Measurements from ENCODE around the gene PAPPA.

Gene PAPPA

GRCh38 chr9:116287721-116288120, 134.1 kb downstream of the PAPPA start:
- Histone ChIP-seq H3K36me3 (ENCODE audit: control insufficient read depth, insufficient read depth, low read length) (no peaks in the 10 kb centered on the region), H3K27ac (ENCODE audit: low read length) (no peak overlapping the region), H3K9me3 (ENCODE audit: control insufficient read depth, insufficient read depth, low read length) (no peaks in the 10 kb centered on the region), H3K27me3 (ENCODE audit: control insufficient read depth, insufficient read depth, low read length) (peaks cover 8% of the 10 kb centered on the region; the same call in 1 of the 2 replicates), H3K4me3 (ENCODE audit: low read length) (no peak overlapping the region), H3K4me1 (ENCODE audit: control insufficient read depth, insufficient read depth, low read length) (peaks cover 5% of the 10 kb centered on the region)
- no CpG with 5 or more reads among the region's 4 CpGs for WGBS (ENCODE audit: insufficient coverage, insufficient read length)
- DNase-seq (ENCODE audit: low read depth, low spot score): no peak

DNA sequence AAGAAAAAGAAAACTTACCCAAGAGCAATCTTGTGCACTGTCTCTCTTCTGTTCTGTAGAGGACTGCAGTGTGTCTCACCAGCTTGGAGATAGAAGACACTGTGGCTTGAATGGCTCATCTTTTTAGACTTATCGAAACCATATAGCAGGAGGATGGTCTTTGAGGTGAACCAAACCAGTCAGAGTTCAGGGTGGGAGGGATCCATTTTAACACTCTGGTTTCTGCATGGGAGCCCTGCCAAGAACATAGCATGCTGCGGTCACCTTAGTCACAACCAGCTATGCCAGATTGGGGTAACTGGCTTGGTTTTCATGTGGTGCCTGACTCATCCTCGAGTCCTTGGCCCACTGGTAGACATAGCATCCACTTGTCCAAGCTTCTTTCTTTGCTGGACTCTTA, 135.1 kb downstream of the PAPPA start:
- peaks cover 2% of the 10 kb centered on the region; the same call in 1 of the 2 replicates for H3K4me1 ChIP-seq (ENCODE audit: control insufficient read depth, insufficient read depth, low read length)

GRCh38 chr9:116297346-116297745, 143.8 kb downstream of the PAPPA start:
- H3K27me3 ChIP-seq (ENCODE audit: control insufficient read depth, insufficient read depth, low read length): no peaks in the 10 kb centered on the region
- H3K36me3 ChIP-seq (ENCODE audit: control insufficient read depth, insufficient read depth, low read length): no peaks in the 10 kb centered on the region
- no peaks in the 10 kb centered on the region for H3K4me1 ChIP-seq (ENCODE audit: control insufficient read depth, insufficient read depth, low read length)
- no peak for DNase-seq (ENCODE audit: low read depth, low spot score)
- no peak overlapping the region for H3K4me3 ChIP-seq (ENCODE audit: low read length)
- no CpG with 5 or more reads among the region's 2 CpGs for WGBS (ENCODE audit: insufficient coverage, insufficient read length)
- H3K27ac ChIP-seq (ENCODE audit: low read length): no peak overlapping the region
- H3K9me3 ChIP-seq (ENCODE audit: control insufficient read depth, insufficient read depth, low read length): no peaks in the 10 kb centered on the region

More for the DNA sequence above, 135.1 kb downstream of the PAPPA start:
- no peaks in the 10 kb centered on the region for H3K9me3 ChIP-seq (ENCODE audit: control insufficient read depth, insufficient read depth, low read length)
- no CpG with 5 or more reads among the region's 3 CpGs for WGBS (ENCODE audit: insufficient coverage, insufficient read length)
- DNase-seq (ENCODE audit: low read depth, low spot score): no peak
- H3K27ac ChIP-seq (ENCODE audit: low read length): no peak overlapping the region
- H3K27me3 ChIP-seq (ENCODE audit: control insufficient read depth, insufficient read depth, low read length): peaks cover 6% of the 10 kb centered on the region; the same call in 1 of the 2 replicates
- H3K36me3 ChIP-seq (ENCODE audit: control insufficient read depth, insufficient read depth, low read length): no peaks in the 10 kb centered on the region
- H3K4me3 ChIP-seq (ENCODE audit: low read length): no peak overlapping the region

GRCh38 chr9:116298249-116298648, 144.7 kb downstream of the PAPPA start:
- DNase-seq (ENCODE audit: low read depth, low spot score): no peak
- Histone ChIP-seq H3K36me3 (ENCODE audit: control insufficient read depth, insufficient read depth, low read length) (no peaks in the 10 kb centered on the region), H3K27ac (ENCODE audit: low read length) (no peak overlapping the region), H3K27me3 (ENCODE audit: control insufficient read depth, insufficient read depth, low read length) (no peaks in the 10 kb centered on the region), H3K9me3 (ENCODE audit: control insufficient read depth, insufficient read depth, low read length) (no peaks in the 10 kb centered on the region), H3K4me1 (ENCODE audit: control insufficient read depth, insufficient read depth, low read length) (no peaks in the 10 kb centered on the region), H3K4me3 (ENCODE audit: low read length) (no peak overlapping the region)
- WGBS (ENCODE audit: insufficient coverage, insufficient read length): no CpG with 5 or more reads among the region's 3 CpGs

GRCh38 chr9:116298878-116299391, 145.3 kb downstream of the PAPPA start:
- 100% methylated on average over 2 of the region's 6 CpGs for WGBS (ENCODE audit: insufficient coverage, insufficient read length)
- no peaks in the 10 kb centered on the region for H3K9me3 ChIP-seq (ENCODE audit: control insufficient read depth, insufficient read depth, low read length)
- H3K4me3 ChIP-seq (ENCODE audit: low read length): no peak overlapping the region
- no peaks in the 10 kb centered on the region for H3K27me3 ChIP-seq (ENCODE audit: control insufficient read depth, insufficient read depth, low read length)
- H3K36me3 ChIP-seq (ENCODE audit: control insufficient read depth, insufficient read depth, low read length): no peaks in the 10 kb centered on the region
- no peak for DNase-seq (ENCODE audit: low read depth, low spot score)
- no peak overlapping the region for H3K27ac ChIP-seq (ENCODE audit: low read length)
- no peaks in the 10 kb centered on the region for H3K4me1 ChIP-seq (ENCODE audit: control insufficient read depth, insufficient read depth, low read length)

DNA sequence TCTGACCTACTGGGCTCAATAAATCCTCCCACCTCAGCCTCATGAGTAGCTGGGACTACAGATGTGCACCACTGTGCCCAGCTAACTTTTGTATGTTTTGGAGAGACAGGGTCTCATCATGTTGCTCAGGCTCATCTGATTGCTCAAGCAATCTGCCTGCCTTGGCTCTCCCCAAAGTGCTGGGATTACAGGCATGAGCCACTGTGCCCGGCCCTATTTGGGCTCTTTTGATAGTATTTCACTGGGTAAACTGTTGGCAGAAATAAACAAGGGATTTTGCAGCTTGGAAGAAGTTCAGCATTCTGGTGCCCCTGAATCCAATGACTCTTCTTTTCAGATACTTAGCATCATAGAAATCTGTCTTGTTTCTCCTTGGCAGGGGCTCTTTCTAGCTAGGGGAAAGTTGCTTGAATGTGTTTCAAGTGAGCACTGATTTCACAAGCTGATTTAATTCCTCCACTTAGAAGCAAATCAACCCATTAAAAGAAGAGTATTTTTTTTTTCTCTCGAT, 146.8 kb downstream of the PAPPA start:
- Histone ChIP-seq H3K27ac (ENCODE audit: low read length) (no peak overlapping the region), H3K9me3 (ENCODE audit: control insufficient read depth, insufficient read depth, low read length) (no peaks in the 10 kb centered on the region), H3K4me3 (ENCODE audit: low read length) (no peak overlapping the region), H3K27me3 (ENCODE audit: control insufficient read depth, insufficient read depth, low read length) (no peaks in the 10 kb centered on the region), H3K36me3 (ENCODE audit: control insufficient read depth, insufficient read depth, low read length) (no peaks in the 10 kb centered on the region), H3K4me1 (ENCODE audit: control insufficient read depth, insufficient read depth, low read length) (peaks cover 3% of the 10 kb centered on the region; the same call in 1 of the 2 replicates)
- no CpG with 5 or more reads among the region's 2 CpGs for WGBS (ENCODE audit: insufficient coverage, insufficient read length)
- DNase-seq (ENCODE audit: low read depth, low spot score): no peak

- Histone ChIP-seq H3K4me1 (ENCODE audit: control insufficient read depth, insufficient read depth, low read length) (peaks cover 3% of the 10 kb centered on the region; the same call in 1 of the 2 replicates), H3K27me3 (ENCODE audit: control insufficient read depth, insufficient read depth, low read length) (no peaks in the 10 kb centered on the region)
- WGBS (ENCODE audit: insufficient coverage, insufficient read length): no CpG with 5 or more reads among the region's 5 CpGs
Observed at GRCh38 chr9:116303270-116303669, 149.7 kb downstream of the PAPPA start.

GRCh38 chr9:116303886-116304538, 150.4 kb downstream of the PAPPA start:
- H3K9me3 ChIP-seq (ENCODE audit: control insufficient read depth, insufficient read depth, low read length): no peaks in the 10 kb centered on the region
- H3K4me1 ChIP-seq (ENCODE audit: control insufficient read depth, insufficient read depth, low read length): peaks cover 3% of the 10 kb centered on the region; the same call in 1 of the 2 replicates
- no peak overlapping the region for H3K27ac ChIP-seq (ENCODE audit: low read length)
- no peaks in the 10 kb centered on the region for H3K36me3 ChIP-seq (ENCODE audit: control insufficient read depth, insufficient read depth, low read length)
- H3K27me3 ChIP-seq (ENCODE audit: control insufficient read depth, insufficient read depth, low read length): no peaks in the 10 kb centered on the region
- no peak for DNase-seq (ENCODE audit: low read depth, low spot score)
- no CpG with 5 or more reads among the region's 3 CpGs for WGBS (ENCODE audit: insufficient coverage, insufficient read length)
- no peak overlapping the region for H3K4me3 ChIP-seq (ENCODE audit: low read length)

More at GRCh38 chr9:116303270-116303669, 149.7 kb downstream of the PAPPA start:
- no peaks in the 10 kb centered on the region for H3K9me3 ChIP-seq (ENCODE audit: control insufficient read depth, insufficient read depth, low read length)
- no peaks in the 10 kb centered on the region for H3K36me3 ChIP-seq (ENCODE audit: control insufficient read depth, insufficient read depth, low read length)
- no peak overlapping the region for H3K27ac ChIP-seq (ENCODE audit: low read length)
- H3K4me3 ChIP-seq (ENCODE audit: low read length): no peak overlapping the region
- DNase-seq (ENCODE audit: low read depth, low spot score): no peak

GRCh38 chr9:116304761-116305160, 151.2 kb downstream of the PAPPA start:
- Histone ChIP-seq H3K27ac (ENCODE audit: low read length) (no peak overlapping the region), H3K27me3 (ENCODE audit: control insufficient read depth, insufficient read depth, low read length) (no peaks in the 10 kb centered on the region), H3K4me3 (ENCODE audit: low read length) (no peak overlapping the region), H3K9me3 (ENCODE audit: control insufficient read depth, insufficient read depth, low read length) (no peaks in the 10 kb centered on the region), H3K36me3 (ENCODE audit: control insufficient read depth, insufficient read depth, low read length) (no peaks in the 10 kb centered on the region), H3K4me1 (ENCODE audit: control insufficient read depth, insufficient read depth, low read length) (peaks cover 3% of the 10 kb centered on the region; the same call in 1 of the 2 replicates)
- WGBS (ENCODE audit: insufficient coverage, insufficient read length): no CpG with 5 or more reads among the region's 5 CpGs
- DNase-seq (ENCODE audit: low read depth, low spot score): no peak

DNA sequence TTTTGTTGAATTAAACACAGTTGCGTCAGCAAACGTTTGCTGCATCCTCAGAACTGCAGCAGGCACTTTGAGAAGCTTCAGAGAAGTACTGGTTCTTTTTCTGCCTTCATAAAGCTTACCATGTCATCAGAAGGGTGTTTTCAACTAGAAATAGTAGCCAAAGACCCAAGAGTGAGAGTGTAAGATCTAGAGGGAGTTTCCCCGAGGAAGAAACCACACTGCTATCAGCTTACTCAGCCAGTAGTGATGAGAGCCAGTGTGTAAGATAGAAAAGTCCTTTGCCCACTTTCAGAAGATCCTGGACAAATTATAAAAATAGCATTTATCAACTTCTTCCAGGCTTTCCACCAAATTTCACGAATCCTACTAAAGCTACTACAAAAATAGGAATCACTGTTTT, 154.5 kb downstream of the PAPPA start:
- H3K27ac ChIP-seq (ENCODE audit: low read length): no peak overlapping the region
- H3K9me3 ChIP-seq (ENCODE audit: control insufficient read depth, insufficient read depth, low read length): no peaks in the 10 kb centered on the region
- H3K4me1 ChIP-seq (ENCODE audit: control insufficient read depth, insufficient read depth, low read length): peaks cover 3% of the 10 kb centered on the region; the same call in 1 of the 2 replicates
- no peaks in the 10 kb centered on the region for H3K27me3 ChIP-seq (ENCODE audit: control insufficient read depth, insufficient read depth, low read length)
- DNase-seq (ENCODE audit: low read depth, low spot score): no peak
- no CpG with 5 or more reads among the region's 4 CpGs for WGBS (ENCODE audit: insufficient coverage, insufficient read length)
- no peak overlapping the region for H3K4me3 ChIP-seq (ENCODE audit: low read length)
- H3K36me3 ChIP-seq (ENCODE audit: control insufficient read depth, insufficient read depth, low read length): no peaks in the 10 kb centered on the region

All from iPS DF 6.9 (cell line).